IPS-NIHi7 (cell line): ENCODE results near the gene AGBL4.
"Not testable (repeated sequence)": the region's sequence is repeated elsewhere in the genome, so short reads cannot be mapped to it uniquely, and the experiment has no call there.

Experiments
- DNase-seq: peaks from one replicate; pipeline ENCODE4 v3.0.0; 2012; ENCODE audit warnings: mixed read lengths; ENCODE audit errors: extremely low spot score

Gene AGBL4

GRCh38 chr1:49036700-49037099 lies 987.1 kb downstream of the AGBL4 start:
- peak; percentile 27 for DNase-seq

- no peak for DNase-seq
Observed at GRCh38 chr1:49028396-49028795, 995.4 kb downstream of the AGBL4 start.

DNA sequence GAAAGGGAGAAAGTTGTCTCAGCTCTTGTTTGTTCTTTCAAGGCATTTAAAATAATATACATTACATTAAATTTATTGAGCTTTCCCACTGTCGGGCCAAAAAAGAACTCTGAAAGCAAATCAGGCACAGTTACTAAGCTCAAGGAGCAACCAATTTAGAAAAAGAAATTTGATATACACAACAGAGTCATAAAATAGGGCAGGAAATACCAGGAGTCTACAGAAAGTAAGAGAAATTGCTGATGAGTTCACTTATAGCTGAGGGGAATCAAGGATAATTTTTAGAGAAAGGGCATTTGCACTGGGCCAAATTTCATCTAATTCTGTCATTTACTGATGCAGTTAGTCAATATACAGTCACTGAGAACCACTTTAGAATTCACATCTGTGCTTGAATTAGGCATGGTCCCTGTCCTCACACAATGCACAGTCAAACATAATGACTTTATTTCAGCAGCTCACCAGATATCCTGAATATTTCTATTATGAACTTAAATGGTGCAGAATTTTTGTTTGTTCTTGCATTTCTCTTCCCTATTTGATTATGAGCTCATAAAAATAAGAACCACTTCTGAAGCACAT lies 997.4 kb downstream of the AGBL4 start:
- DNase-seq: no peak

- DNase-seq: no peak
Observed at GRCh38 chr1:49016030-49016977, 1007.5 kb downstream of the AGBL4 start.

GRCh38 chr1:49013079-49013478 lies 1010.7 kb downstream of the AGBL4 start:
- DNase-seq: no peak

GRCh38 chr1:49002981-49003380 lies 1020.8 kb downstream of the AGBL4 start:
- DNase-seq: not testable (repeated sequence)

DNA sequence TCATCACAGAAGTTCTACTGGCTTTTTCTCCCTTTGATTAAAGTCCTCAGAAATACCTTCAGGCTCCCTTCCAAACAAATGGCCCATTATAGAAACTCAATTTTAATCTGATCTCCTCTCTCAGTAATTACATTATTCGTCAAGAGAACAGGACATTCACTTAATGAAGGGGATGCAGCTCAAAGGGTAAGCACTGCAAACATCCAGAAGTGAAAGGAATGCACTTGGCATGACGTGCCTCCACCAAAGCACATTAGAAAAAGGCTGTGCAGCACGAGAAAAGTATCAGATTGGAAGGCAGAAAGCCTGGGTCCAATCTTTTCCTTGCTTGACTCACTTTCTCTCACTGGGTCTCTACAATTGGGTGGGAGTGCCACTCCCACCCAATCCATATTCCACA lies 1024.4 kb downstream of the AGBL4 start:
- DNase-seq: no peak

DNA sequence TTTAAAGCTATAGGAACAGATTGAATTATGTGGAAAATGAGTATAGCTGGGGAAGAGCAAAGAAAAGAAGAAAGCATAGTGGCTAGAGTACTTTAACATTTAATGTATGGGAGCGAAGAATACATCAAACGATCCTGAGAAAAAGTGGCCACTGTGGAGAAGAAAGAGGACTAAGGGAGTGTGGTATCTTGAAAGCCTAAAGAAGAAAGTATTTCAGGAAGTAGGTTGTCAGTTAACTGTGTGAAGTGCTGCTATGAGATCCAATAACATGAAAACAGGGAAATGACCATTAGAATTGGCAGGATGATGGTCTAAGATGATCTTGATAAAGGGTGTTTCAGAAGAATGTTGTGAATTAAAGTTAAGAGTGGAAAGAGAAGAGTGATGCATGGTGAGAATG lies 1027.4 kb downstream of the AGBL4 start:
- DNase-seq: no peak

DNA sequence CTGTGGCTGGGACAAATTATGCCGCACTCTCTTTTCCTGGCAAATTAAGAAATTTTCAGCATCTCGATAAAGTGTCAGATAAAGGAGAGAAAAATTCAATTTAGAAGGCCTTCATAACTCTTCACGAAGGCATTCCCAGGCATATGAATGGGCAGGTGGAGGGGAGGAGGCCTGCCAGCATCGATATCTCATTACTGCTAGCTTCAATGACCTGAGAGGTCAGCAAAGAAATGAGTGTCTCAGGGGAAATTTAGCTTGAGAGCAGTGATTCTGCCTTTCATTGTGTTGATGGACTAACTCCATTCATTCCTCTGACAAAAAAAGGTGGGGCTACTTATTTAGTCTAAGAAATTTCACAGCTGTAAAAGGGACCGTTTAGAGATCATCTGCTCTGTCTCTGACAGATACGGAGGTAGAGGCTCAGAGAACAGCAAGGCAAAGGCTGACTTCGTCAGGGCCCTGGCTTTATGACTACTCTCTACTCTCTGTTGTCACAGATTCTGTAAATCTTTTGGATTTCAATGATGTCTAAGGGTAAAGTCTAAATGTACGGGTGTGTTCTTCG lies 1035.0 kb downstream of the AGBL4 start:
- no peak for DNase-seq

GRCh38 chr1:48979940-48980339 lies 1043.8 kb downstream of the AGBL4 start:
- DNase-seq: no peak

DNA sequence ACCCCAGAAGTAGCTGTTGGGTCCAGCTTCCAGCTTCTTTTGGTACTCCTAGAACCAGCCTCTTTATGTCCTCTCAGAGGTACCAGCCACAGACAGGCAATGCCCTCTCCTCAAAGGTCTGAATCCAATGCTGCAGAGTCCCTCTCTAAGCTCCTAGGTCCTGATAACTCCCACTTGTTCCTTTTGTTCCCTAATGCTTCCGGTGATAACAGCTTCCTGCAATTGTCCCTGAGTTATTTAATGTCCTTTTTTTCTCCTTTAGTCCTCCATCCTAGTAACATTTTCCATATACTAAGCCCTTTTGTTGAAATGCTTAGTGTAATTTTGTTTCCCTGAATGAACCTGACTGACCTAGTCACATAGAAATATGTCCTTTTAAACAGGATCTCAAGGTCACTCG lies 1045.3 kb downstream of the AGBL4 start:
- DNase-seq: no peak

GRCh38 chr1:48977273-48977672 lies 1046.5 kb downstream of the AGBL4 start:
- DNase-seq: no peak

- no peak for DNase-seq
Observed at GRCh38 chr1:48969971-48970370, 1053.8 kb downstream of the AGBL4 start.

DNA sequence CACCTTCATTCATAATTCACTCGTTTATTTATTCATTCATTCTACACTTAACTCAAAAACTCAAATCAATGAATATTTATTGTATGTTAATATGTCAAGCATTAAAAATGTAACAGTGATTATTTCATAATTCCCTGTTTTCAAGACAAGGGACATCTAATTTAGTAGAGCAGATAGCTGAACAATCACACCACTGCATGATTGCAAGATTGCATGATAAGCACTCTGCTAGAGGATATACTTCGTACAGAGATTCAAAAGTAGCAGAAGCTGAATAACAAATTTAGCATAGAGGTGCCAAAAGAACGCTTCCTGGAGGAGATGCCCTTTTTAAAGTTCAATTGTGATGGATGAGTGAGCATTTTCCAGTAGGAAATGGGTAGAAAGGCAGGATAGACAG lies 1056.4 kb downstream of the AGBL4 start:
- no peak for DNase-seq

DNA sequence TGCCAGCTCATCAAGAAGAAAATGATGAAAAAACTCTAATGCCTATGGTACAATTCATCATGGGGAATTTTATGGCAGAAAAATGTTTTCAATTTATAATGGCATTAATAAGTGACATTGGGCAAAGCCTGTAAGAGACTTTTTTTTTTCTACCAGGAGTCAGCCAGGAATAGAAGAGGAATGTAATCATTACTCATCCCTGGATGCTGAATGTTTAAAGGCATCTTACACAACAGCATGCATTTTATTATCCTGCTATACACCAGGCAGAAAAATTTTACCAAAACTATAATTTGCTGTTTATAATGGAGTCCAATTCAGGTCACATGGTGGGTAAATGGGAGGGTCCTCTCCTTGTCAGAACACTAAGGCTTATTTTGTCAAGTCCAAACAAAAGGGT lies 1057.2 kb downstream of the AGBL4 start:
- DNase-seq: no peak

- DNase-seq: no peak
Observed at GRCh38 chr1:48960320-48960719, 1063.4 kb downstream of the AGBL4 start.

GRCh38 chr1:48955774-48956173 lies 1068.0 kb downstream of the AGBL4 start:
- no peak for DNase-seq

- DNase-seq: no peak
Observed at GRCh38 chr1:48953617-48954016, 1070.1 kb downstream of the AGBL4 start.

- DNase-seq: no peak
Observed at GRCh38 chr1:48948562-48948961, 1075.2 kb downstream of the AGBL4 start.

- DNase-seq: no peak
Observed at GRCh38 chr1:48947761-48948537, 1075.8 kb downstream of the AGBL4 start.

DNA sequence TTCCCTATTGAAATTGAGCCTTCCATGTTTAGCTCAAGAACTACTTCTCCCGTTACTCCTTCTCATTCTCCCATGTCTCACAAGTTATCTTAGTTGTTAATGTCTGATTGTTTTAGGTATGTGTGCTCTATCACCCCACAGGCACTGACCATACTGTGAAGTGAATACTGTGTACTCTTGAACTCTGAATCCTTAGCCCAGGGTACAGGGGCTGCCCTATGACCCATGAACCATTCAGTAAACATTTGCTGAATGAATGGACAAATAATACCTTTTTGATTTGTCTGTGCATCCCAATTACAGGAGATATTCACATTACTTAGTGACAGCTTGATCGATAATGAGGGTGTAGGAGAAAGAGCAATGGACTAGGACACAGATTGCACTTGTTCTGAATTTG lies 1077.7 kb downstream of the AGBL4 start:
- no peak for DNase-seq

DNA sequence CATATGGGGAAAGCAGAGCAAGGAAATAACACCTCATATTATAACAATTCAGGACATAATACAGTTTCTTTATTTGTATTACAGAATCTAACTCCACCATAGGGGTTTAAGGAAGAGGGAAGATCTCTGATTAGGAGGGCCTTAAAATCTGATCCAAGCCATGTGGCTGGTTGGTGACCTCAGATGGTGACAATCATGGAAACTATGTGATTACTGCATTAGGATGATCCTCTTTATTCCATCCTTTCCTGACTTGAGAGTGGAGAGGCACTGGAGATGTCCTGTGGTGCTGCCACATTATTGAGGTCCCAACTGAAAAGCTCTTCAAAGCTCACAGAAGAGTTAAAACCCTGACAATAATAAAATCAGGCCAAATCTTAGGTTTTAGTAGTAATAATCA lies 1078.9 kb downstream of the AGBL4 start:
- DNase-seq: no peak
